ACC112 (cell line): ENCODE measurements around the gene CGB7.
"Not testable (repeated sequence)": the region's sequence is repeated elsewhere in the genome, so short reads cannot be mapped to it uniquely, and the experiment has no call there.

Experiments
- H2AFZ ChIP-seq: fragments of 200-600 bp; sonication (generic); one replicate; pipeline ENCODE4 v1.6.0; 2017; ENCODE audit warnings: antibody characterized with exemption, low read length; ENCODE audit not compliant: unreplicated experiment
- H3K27ac ChIP-seq: fragments of 200-600 bp; sonication (generic); 2 replicates; pipeline ENCODE4 v1.5.1; 2014; ENCODE audit warnings: low read depth, mild to moderate bottlenecking, antibody characterized with exemption, low read length, moderate library complexity
- H3K27me3 ChIP-seq: fragments of 200-600 bp; sonication (generic); 2 replicates; pipeline ENCODE4 v1.6.1; 2014; ENCODE audit warnings: mild to moderate bottlenecking, antibody characterized with exemption, low read length, moderate library complexity, mixed read lengths; ENCODE audit not compliant: insufficient read depth
- H3K36me3 ChIP-seq: fragments of 200-600 bp; sonication (generic); 2 replicates; pipeline ENCODE4 v1.6.1; 2016; ENCODE audit warnings: mild to moderate bottlenecking, antibody characterized with exemption, low read length, moderate library complexity, mixed read lengths; ENCODE audit not compliant: insufficient read depth
- H3K4me1 ChIP-seq: fragments of 200-600 bp; sonication (generic); one replicate; pipeline ENCODE4 v1.6.1; 2016; ENCODE audit warnings: low read length, mixed read lengths; ENCODE audit not compliant: insufficient read depth, unreplicated experiment, control insufficient read depth
- H3K4me3 ChIP-seq: fragments of 200-600 bp; sonication (generic); 2 replicates; pipeline ENCODE4 v1.5.1; 2014; ENCODE audit warnings: mild to moderate bottlenecking, low read depth, low read length
- H3K79me2 ChIP-seq: fragments of 200-600 bp; sonication (generic); one replicate; pipeline ENCODE4 v1.6.0; 2016; ENCODE audit warnings: low read length; ENCODE audit not compliant: control insufficient read depth, unreplicated experiment, insufficient read depth

CGB7 gene

GRCh38 chr19:49092686-49093085 lies 35.1 kb upstream of the CGB7 start:
- peaks cover 37% of the 10 kb centered on the region for H3K79me2 ChIP-seq
- peaks cover 19% of the 10 kb centered on the region for H3K36me3 ChIP-seq

GRCh38 chr19:49091391-49092038 lies 34.0 kb upstream of the CGB7 start:
- Histone ChIP-seq H3K79me2 (peaks cover 46% of the 10 kb centered on the region), H3K27ac (no peak overlapping the region), H3K4me3 (no peak overlapping the region), H2AFZ (no peak overlapping the region), H3K4me1 (peaks cover 4% of the 10 kb centered on the region), H3K36me3 (peaks cover 19% of the 10 kb centered on the region), H3K27me3 (no peaks in the 10 kb centered on the region)

More at GRCh38 chr19:49092686-49093085, 35.1 kb upstream of the CGB7 start:
- H3K27me3 ChIP-seq = no peaks in the 10 kb centered on the region
- H2AFZ ChIP-seq = no peak overlapping the region
- no peak overlapping the region for H3K27ac ChIP-seq
- H3K4me1 ChIP-seq = no peaks in the 10 kb centered on the region
- no peak overlapping the region for H3K4me3 ChIP-seq

- Histone ChIP-seq H3K27me3 (no peaks in the 10 kb centered on the region), H3K36me3 (peaks cover 17% of the 10 kb centered on the region), H3K4me1 (peaks cover 4% of the 10 kb centered on the region), H3K4me3 (peak overlapping the region; percentile 85), H2AFZ (no peak overlapping the region), H3K27ac (peak overlapping the region; percentile 79; the same call in 1 of the 2 replicates), H3K79me2 (peaks cover 49% of the 10 kb centered on the region)
These were observed 28.7 kb upstream of the CGB7 start for GRCh38 chr19:49086296-49086695.

- Histone ChIP-seq H3K4me1 (peaks cover 4% of the 10 kb centered on the region), H3K4me3 (peak overlapping the region; percentile 85), H3K36me3 (peaks cover 16% of the 10 kb centered on the region), H2AFZ (no peak overlapping the region), H3K27me3 (no peaks in the 10 kb centered on the region), H3K27ac (peak overlapping the region; percentile 79), H3K79me2 (peaks cover 48% of the 10 kb centered on the region)
These were observed 28.3 kb upstream of the CGB7 start for GRCh38 chr19:49085868-49086232.

GRCh38 chr19:49085020-49085867 lies 27.7 kb upstream of the CGB7 start, which contains the start of gene SNRNP70:
TSS of gene SNRNP70 (plus strand) at chr19:49085451. CDS start at chr19:49086415, 964 bp downstream.
- peaks cover 42% of the 10 kb centered on the region for H3K79me2 ChIP-seq

GRCh38 chr19:49084206-49085019 lies 26.9 kb upstream of the CGB7 start:
- Histone ChIP-seq H3K4me1 (peaks cover 4% of the 10 kb centered on the region), H3K27ac (peak overlapping the region; percentile 79; the same call in 1 of the 2 replicates), H3K4me3 (peak overlapping the region; percentile 85), H3K27me3 (no peaks in the 10 kb centered on the region), H3K36me3 (peaks cover 9% of the 10 kb centered on the region; the same call in 1 of the 2 replicates), H3K79me2 (peaks cover 36% of the 10 kb centered on the region), H2AFZ (no peak overlapping the region)

More at GRCh38 chr19:49085020-49085867, 27.7 kb upstream of the CGB7 start, which contains the start of gene SNRNP70:
- H3K4me1 ChIP-seq = peaks cover 4% of the 10 kb centered on the region
- H3K4me3 ChIP-seq = peak within 1 kb of the TSS; percentile 85
- peaks cover 11% of the 10 kb centered on the region for H3K36me3 ChIP-seq
- H3K27me3 ChIP-seq = no peaks in the 10 kb centered on the region
- H2AFZ ChIP-seq = no peak within 1 kb of the TSS
- peak within 1 kb of the TSS; percentile 79 for H3K27ac ChIP-seq

- no peak overlapping the region for H3K4me3 ChIP-seq
- no peaks in the 10 kb centered on the region for H3K27me3 ChIP-seq
- H3K79me2 ChIP-seq = peaks cover 9% of the 10 kb centered on the region
- H3K27ac ChIP-seq = no peak overlapping the region
- no peaks in the 10 kb centered on the region for H3K36me3 ChIP-seq
- H3K4me1 ChIP-seq = no peaks in the 10 kb centered on the region
- H2AFZ ChIP-seq = no peak overlapping the region
These were observed 23.7 kb upstream of the CGB7 start for GRCh38 chr19:49081273-49081672.

- Histone ChIP-seq H3K4me3 (no peak overlapping the region), H3K27ac (no peak overlapping the region), H3K4me1 (no peaks in the 10 kb centered on the region), H3K27me3 (no peaks in the 10 kb centered on the region), H3K36me3 (no peaks in the 10 kb centered on the region), H3K79me2 (peaks cover under 1% of the 10 kb centered on the region), H2AFZ (no peak overlapping the region)
These were observed 22.8 kb upstream of the CGB7 start for GRCh38 chr19:49080392-49080791.

GRCh38 chr19:49074869-49075268 lies 17.3 kb upstream of the CGB7 start:
- H3K4me3 ChIP-seq, H3K27ac ChIP-seq, H2AFZ ChIP-seq, H3K36me3 ChIP-seq, H3K79me2 ChIP-seq, H3K4me1 ChIP-seq: not testable (repeated sequence)
- H3K27me3 ChIP-seq = peaks cover 21% of the 10 kb centered on the region
